ENCODE results near the gene UCK1.

Gene UCK1

GRCh38 chr9:131530920-131531832 is at the start of gene UCK1:
Gene UCK1, minus strand, starts transcription at chr9:131531263. Its CDS starts 89 bp downstream, at chr9:131531174.
- peak; percentile 73 for DNase-seq

- DNase-seq, result no peak
Observed at GRCh38 chr9:131580358-131580757, 49.3 kb upstream of the UCK1 start.

GRCh38 chr9:131579789-131580211 is 48.7 kb upstream of the UCK1 start:
- DNase-seq, result no peak

- peak; percentile 43 for DNase-seq
Observed at GRCh38 chr9:131578731-131579504, 47.9 kb upstream of the UCK1 start.

- no peak for DNase-seq
Observed at GRCh38 chr9:131578021-131578420, 47.0 kb upstream of the UCK1 start.

- DNase-seq, result no peak
Observed at GRCh38 chr9:131577005-131578000, 46.2 kb upstream of the UCK1 start.

- DNase-seq, result no peak
Observed at GRCh38 chr9:131575946-131576853, 45.1 kb upstream of the UCK1 start.

- no peak for DNase-seq
Observed at GRCh38 chr9:131574730-131575640, 43.9 kb upstream of the UCK1 start.

GRCh38 chr9:131567910-131568309 is 36.8 kb upstream of the UCK1 start:
- no peak for DNase-seq

GRCh38 chr9:131566158-131566557 is 35.1 kb upstream of the UCK1 start:
- DNase-seq, result no peak

GRCh38 chr9:131565369-131565768 is 34.3 kb upstream of the UCK1 start:
- DNase-seq, result no peak

GRCh38 chr9:131562032-131562959 is 31.2 kb upstream of the UCK1 start:
- no peak for DNase-seq

- no peak for DNase-seq
Observed at GRCh38 chr9:131559421-131560000, 28.4 kb upstream of the UCK1 start.

GRCh38 chr9:131557855-131558548 is 26.9 kb upstream of the UCK1 start:
- no peak for DNase-seq

GRCh38 chr9:131555841-131556673 is 25.0 kb upstream of the UCK1 start:
- DNase-seq, result no peak

- DNase-seq, result no peak
Observed at GRCh38 chr9:131554843-131555351, 23.8 kb upstream of the UCK1 start.

All from activated naive CD4-positive, alpha-beta T cell treated with Interleukin-2 at 50 U/mL for 16 hours (primary cell).